ENCODE results near the gene PVR.
"Not testable (repeated sequence)": the region's sequence is repeated elsewhere in the genome, so short reads cannot be mapped to it uniquely, and the experiment has no call there.

Gene PVR, protein sequence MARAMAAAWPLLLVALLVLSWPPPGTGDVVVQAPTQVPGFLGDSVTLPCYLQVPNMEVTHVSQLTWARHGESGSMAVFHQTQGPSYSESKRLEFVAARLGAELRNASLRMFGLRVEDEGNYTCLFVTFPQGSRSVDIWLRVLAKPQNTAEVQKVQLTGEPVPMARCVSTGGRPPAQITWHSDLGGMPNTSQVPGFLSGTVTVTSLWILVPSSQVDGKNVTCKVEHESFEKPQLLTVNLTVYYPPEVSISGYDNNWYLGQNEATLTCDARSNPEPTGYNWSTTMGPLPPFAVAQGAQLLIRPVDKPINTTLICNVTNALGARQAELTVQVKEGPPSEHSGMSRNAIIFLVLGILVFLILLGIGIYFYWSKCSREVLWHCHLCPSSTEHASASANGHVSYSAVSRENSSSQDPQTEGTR

DNA sequence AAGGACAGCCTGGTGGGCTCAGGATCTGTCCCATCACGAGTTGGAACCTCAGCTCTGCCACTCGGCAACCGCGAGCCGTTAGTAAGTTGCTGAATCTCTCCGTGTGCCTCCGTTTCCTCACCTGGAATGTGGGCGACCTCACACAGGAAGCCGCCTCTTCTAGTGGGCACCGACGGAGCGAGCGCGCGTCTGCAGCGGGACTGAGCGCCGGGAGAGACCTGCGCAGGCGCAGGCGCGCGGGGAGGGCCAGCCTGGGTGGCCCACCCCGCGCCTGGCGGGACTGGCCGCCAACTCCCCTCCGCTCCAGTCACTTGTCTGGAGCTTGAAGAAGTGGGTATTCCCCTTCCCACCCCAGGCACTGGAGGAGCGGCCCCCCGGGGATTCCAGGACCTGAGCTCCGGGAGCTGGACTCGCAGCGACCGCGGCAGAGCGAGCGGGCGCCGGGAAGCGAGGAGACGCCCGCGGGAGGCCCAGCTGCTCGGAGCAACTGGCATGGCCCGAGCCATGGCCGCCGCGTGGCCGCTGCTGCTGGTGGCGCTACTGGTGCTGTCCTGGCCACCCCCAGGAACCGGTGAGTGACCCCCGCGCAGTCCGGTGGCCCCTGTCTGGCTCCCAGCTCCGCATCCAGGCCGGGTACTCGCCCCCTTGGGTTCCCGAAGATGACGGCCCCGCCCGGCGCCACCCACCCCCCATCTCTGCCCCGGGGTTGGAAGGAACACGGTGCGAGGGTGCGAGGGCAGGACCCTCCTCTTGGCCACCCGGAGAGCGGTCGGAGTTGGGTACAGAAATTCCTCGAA, at the start of gene PVR:
TSS of gene PVR (plus strand) at position 306 of the 797 bp plus-strand sequence. CDS start at position 493, 187 bp downstream.
- DNase-seq = peak; percentile 53

DNA sequence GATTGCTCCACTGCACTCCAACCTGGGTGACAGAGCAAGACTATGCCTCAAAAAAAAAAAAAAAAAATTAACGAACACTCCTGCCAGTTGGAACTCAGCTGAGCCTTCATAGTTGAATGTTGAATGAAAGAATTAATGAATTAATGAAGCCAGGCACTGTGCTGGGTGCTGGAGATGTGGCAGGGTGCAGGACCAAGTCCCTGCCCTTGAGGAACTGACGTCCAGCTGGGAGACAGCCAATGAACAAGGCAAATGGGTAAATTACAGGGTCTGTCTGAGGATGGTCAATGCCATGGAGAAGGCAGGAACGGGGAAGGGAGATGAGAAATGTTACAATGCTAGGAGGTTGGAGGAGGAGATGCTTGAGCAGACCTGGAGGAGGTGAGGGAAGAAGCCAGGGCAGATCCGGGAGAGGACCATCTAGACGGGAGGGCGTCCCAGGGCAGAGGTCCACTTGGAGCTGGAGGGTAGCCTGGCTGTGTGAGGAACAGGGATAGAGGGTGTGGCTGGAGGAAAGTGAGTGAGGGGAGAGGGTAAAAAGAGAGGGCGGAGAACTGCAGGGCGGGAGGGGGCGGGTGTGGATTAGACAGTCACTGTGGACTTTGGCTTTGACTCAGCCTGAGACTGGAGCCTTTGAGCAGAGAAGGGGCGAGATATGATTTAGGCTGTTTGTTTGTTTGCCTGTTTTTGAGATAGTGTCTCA, 47.1 kb upstream of the PVR start:
- no peak for DNase-seq

DNA sequence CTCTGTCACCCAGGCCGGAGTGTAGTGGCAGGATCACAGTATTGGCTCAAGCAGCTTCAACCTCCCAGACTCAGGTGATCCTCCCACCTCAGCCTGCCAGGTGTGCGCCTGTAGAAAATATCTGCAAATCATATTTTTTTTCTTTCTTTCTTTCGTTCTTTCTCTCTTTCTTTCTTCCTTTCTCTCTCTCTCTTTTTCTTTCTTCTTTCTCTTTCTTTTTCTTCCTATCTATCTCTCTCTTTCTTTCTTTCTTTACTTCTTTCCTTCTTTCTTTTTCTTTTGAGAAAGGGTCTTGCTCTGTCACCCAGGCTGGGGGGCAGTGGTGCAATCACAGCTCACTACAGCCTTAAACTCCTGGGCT, 46.6 kb upstream of the PVR start:
- DNase-seq = no peak

DNA sequence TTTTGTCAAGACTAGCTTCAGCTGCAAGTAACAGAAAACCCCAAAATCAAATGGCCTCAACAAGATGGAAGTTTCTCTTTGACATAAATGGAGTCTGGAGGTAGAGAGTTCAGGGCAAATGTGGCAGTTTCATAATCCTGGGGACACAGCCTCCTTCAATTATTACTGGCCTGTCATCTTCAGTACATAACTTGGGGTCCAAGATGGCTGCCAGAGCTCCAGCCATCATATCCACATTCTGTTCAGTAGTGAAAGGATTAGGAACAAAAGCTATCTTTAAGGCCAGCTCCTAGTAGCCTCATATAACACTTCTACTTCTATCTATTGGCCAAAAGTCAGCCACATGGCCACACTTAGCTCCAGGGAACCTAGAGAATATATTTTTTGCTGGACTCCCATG, 45.4 kb upstream of the PVR start:
- DNase-seq = no peak

DNA sequence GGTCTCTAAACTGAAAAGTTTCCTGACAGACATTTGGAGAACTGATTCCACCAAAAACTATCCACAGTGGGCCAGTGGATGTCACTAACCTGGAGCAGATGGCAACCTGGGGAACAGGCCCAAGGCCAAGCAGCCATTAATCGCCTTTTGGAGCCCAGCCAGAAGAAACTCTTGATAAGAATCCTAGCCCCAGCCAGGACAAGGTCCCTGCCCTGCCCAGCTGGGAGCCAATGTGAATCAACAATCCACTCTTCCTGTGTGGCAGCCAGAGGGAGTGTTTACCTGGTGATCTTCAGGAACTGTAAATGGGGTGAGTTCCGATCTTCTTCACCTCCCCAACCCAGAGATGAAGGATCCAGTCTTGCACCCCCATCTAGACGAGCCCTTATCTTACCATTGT, 44.8 kb upstream of the PVR start:
- DNase-seq = no peak

DNA sequence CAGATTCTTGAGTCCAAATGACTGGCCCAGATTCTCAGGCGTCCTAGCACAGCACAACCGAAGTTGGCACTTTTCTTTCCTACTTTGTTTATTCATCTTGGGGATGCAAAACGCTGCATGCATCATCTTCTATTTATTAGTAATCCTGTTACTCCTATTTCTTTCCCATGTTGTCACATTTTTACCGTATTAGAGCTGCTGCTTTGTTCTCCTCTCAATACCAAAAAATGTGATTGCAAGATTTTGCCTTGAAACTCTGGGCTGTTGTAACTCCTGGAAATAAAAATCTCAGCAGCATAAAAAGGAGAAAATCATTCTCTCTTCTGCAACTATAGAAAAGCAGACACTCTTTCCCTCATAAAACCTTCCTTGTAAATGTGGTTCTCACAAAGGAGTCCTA, 43.2 kb upstream of the PVR start:
- DNase-seq = no peak

DNA sequence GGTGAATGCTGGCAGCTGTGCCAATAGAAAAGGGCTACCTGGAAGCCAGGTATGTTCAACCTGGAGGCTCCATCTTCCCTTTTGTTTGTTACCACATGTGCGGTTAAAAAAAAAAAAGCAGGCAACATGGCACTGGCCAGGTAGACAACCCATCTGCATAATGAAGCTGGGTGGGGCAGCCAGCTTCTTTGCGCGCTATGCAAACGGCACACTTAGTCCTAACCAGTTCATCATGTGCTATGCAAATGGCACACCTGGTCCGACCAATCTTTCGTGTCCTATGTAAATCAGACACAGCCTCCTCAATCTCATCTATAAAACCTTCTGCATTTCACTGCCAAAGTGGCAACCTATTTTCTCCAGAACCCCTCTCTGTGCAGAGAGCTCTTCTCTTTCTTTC, 41.6 kb upstream of the PVR start:
- no peak for DNase-seq

DNA sequence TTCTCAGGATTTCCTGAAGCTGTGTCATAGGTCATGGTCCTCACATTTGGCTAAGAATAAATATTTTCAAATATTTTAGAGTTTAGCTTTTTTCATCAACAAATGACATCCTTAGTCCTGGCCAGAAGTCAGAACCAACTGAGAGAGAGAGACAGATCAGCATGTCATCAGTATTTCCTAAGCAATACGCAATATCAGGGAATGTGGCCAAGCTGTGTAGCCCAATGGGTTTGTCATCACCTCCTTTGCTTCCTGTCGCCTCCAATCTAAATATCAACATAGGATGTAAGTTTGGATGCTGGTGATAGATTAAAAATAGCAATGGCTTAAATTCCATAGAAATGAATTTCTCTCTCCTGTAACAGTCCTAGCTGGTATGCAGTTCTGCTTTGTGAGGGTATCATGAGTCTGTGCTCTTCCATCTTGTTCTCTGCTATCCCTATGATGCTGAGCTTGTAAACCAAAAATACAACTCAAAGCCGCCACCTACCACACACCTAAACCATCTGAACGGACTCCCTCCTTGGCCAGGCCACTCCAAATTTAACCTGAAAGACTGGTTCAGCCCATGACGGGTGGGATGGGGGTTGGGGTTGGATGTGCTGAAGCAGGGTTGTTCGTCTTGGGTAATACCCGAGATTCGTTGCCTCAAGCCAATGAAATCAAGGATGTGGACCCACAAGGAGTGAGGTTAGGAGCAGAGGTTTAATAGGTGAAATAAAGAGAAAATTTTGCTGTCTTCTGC, 40.3 kb upstream of the PVR start:
- DNase-seq = no peak

DNA sequence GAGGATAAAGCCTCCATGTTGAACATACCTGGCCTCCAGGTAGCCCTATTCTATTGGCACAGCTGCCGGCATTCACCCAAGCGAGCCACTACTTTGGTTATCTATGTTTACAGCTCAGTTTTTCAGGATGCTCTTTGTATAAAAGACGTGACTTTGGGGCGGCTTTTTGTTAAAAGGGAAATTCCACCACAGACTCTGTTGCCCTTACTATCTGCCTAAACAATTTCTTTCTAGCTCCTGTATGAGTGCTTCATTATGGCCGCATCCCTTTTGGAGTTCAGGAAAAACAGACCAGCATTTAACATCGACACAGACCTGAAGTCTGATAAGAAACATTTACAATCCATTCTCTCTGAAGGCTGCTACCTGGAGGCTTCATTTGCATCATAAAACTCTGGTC, 39.5 kb upstream of the PVR start:
- no peak for DNase-seq

DNA sequence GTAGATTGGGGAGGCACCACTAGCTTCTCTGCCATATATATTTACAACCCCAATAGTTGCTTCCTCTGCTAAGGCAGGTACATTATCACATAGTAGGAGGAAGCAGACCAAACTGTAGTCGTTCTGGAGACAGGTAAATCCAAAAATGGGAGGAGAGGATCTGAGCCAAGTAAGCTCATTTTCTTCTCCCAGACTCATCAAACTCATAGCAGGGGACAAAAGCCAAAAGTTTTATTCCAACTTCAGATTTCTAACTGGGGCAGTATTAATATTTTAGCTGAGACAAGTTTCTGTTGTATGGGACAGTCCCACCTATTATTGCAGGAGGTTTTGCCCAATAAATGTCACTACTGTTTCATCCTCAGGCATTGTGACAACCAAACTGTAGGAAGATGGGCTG, 38.2 kb upstream of the PVR start:
- DNase-seq = no peak

DNA sequence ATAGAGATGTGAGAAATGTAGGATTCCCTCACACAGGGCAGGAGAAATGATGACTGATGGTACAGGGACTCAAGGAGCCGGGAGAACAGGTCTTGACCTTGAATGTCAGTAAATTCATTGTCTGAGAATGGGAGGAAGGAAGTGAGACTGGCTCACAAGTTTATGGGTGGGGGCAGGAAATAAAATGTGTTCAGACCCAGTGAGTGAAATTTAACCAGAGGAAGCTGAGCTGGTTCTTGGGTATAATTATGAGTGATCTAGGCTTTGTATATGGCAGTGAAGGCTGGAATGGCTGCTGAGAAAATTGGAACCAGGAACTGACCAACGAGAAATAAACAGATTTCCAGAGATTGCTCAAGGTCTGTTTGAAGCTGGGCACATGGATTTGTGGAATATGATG, 36.7 kb upstream of the PVR start:
- no peak for DNase-seq

DNA sequence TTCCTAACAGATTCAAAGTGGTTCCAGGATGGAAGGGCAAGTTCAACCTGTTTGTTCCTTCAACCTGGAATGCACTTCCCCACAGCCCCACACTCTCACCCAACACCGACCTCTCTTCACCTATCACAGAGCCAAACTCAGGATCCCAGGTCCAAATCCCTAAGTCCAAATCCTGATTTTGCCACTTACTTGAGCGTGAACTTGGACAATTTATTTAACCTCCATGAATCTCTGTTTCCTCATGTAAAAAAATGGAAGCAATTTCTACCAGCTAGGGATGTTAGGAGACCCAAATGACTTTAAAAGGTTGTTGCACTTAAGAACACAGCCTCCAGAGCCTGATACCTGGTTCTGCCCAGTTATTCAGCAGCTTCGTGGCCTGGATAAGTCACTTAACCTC, 35.8 kb upstream of the PVR start:
- DNase-seq = no peak

DNA sequence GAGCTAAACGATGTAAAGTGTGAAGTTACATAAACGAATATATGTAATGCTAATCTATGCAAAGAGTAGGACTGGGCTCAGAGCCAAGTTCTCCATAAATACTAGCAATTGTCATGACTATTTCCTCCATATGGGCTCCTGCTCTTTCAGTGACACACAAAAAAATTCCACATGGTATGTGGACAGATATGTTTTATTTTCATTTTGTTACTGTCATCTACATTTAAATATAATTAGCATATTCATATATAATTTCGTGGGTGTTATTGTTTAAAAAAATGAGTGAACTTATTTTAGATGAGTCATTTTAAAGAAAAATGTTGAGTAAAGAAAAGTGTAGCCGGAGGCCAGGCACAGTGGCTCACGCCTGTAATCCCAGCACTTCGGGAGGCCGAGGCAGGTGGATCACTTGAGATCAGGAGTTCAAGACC, 35.3 kb upstream of the PVR start:
- DNase-seq = no peak

DNA sequence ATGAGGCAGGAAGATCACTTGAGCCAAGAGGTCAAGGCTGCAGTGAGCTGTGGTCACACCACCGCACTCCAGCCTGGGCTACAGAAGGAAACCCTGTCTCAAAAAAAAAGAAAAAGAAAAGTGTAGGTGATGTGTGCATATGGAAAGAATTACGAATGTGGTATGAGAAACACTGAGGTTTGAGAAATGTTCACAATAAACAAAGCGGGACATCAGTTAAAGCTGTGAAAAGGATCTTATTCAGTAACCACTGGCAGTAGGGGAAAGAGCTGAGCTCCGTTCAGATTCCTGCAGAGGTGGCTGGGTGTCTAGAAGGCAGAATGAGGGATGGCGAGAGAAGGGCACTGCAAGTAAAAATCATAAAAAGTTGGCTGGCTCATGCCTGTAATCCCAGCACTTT, 34.5 kb upstream of the PVR start:
- DNase-seq = no peak

DNA sequence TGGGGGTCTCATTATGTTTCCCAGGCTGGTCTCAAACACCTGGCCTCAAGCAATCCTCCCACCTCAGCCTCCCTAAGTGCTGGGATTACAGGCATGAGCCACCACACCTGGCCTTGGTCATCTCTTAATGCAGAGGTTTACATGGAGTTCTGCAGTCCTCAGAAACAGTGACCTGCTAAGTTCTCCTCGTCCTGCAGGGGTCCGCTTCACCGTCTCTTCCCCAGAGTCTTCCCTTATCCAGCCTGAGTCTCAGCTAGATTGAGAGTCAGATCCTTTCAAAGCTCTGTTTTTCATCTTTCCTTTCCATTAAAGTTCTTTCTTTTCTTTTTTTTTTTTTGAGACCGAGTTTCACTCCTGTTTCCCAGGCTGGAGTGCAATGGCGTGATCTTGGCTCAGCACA, 33.2 kb upstream of the PVR start:
- not testable (repeated sequence) for DNase-seq

DNA sequence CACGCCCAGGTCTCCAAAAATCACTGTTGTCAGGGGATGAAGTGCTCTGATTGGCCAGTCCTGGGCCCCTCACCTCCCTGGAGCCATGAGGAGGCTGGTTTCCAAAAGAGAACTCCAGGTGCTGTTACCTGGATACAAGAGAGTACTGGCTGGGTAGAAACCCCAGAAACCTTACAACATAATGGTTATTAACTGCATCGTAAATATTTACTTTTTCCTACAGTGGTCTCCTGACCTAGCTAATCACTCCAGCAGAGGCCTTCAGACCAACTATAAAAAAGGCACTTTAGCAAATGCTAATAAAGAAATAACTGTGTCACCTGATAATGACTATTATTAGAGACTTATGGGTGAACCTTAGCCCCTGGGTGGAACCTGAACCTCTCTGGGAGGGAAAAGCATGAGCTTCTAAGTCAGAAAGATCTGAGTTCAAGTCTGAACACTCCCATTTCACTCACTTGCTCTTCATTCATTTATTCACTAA, 31.9 kb upstream of the PVR start:
- no peak for DNase-seq

DNA sequence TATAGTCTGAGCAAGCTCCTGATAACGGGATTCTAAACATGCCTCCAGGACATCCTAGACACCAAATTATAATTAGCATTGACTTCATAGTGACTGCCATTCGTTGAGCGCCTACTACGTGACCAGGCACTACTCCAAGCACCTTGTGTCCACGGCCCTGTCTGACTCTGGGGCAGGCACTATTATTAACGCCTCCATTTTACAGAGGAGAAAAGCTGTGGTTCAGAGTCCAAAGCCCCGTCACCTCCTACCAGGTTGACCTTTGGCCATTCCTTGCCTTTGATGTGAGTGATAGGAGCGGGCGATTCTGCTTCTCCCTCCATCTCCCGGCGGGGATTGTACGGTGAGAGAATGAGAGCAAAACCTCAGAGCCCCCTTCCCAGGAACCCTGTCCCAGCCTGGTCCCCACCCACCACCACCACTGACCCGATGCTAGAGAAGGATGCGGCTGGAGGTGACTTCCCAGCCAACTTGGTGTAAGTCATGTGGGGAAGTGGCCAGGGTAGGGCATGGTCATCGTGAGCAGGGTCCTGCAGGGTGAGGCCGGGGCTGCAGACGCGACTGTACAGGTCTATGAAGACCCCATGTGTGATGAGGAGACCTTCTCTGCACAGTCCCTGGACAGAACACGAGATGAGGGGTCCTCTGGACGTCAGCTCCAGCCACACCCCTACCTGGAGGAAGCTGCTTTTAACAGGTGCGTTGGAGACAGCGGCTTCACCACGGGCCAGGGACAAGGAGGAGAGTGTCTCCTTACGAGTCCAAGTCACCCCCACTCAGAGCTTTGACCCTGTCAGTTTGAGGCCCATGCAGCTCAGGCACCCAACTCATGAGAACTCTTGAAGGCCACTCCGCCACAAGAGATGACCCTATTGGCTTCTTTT, 30.2 kb upstream of the PVR start, which contains the start of gene IGSF23:
TSS of gene IGSF23 (plus strand) at position 269 of the 884 bp plus-strand sequence. CDS start at position 352, 83 bp downstream.
- no peak for DNase-seq

DNA sequence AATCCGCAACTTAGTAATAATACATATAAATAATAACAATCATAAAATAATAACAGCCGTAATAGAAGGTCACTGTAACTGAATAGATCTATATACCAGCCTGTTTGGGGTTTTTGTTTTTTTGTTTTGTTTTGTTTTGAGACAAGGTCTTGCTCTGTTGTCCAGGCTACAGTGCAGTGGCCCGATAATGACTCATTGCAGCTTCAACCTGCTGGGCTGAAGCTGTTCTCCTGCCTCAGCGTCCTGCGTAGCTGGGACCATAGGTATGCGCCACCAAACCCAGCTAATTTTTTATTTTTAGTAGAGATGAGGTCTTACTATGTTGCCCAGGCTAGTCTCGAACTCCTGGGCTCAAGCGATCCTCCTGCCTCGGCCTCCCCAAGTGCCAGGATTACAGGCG, 29.4 kb upstream of the PVR start:
- no peak for DNase-seq

DNA sequence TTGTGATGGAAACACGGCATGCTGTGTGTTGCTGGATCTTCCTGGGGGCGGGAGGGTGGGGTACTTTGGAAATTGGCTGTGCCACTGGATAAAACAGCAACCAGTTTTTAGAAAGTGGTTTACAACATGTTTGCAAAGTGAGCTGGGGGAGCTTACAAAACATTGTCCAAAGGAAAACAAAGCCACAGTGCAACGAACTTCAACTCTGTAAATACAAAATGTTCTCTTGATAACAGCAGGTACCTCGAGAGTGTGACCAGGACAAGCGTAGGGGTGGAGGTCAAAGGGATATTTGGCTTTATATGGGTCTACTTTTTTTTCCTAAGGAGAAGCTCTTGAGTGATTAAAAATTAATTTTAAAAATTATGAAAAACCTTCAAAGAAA, 27.9 kb upstream of the PVR start:
- no peak for DNase-seq

DNA sequence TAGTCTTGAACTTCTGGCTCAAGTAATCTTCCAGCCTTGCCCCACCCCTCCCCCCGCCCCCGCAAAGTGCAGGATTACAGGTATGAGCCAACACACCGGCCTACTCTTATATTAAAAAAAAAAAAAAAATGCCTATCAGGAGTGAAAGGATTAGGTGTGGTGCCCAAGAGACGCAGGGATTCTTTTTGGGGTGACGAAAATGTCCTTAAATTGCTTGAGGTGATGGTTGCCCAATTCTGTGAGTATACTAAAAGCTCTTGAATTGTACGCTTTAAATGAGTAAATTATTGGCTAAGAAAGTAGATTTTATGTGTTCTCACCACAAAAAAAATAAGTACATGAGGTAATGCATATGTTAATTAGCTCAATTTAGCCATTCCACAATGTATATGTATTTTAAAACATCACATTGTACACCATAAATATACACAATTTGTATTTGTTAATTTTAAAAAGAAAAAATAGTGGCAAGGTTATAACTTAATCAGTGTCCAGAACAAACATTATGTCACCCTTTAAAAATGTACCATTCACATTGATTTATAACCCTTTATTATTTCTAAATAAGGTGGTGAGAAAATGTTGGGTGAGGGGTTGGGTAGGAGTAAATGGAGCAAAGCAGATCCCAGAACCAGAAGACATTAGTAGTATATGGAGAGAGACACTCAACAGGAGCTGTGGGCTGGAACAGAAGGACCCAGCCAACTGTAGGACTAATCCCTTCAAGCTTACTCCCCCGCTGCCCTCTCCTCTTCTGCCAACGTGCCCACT, 26.4 kb upstream of the PVR start:
- DNase-seq = no peak

Measured in activated naive CD4-positive, alpha-beta T cell treated with anti-CD3 and anti-CD28 coated beads, Interleukin-2, amount 50 U/mL, for 16 hours (primary cell).